GOT3 (cell line): ENCODE data around the gene VAX1.
"Not testable (repeated sequence)": the region's sequence is repeated elsewhere in the genome, so short reads cannot be mapped to it uniquely, and the experiment has no call there.

Experiments used
- DNase-seq: peaks from one replicate; lab custom pipeline; 2025; ENCODE audit warnings: mixed read lengths; lab: John Stamatoyannopoulos, UW

VAX1 gene

DNA sequence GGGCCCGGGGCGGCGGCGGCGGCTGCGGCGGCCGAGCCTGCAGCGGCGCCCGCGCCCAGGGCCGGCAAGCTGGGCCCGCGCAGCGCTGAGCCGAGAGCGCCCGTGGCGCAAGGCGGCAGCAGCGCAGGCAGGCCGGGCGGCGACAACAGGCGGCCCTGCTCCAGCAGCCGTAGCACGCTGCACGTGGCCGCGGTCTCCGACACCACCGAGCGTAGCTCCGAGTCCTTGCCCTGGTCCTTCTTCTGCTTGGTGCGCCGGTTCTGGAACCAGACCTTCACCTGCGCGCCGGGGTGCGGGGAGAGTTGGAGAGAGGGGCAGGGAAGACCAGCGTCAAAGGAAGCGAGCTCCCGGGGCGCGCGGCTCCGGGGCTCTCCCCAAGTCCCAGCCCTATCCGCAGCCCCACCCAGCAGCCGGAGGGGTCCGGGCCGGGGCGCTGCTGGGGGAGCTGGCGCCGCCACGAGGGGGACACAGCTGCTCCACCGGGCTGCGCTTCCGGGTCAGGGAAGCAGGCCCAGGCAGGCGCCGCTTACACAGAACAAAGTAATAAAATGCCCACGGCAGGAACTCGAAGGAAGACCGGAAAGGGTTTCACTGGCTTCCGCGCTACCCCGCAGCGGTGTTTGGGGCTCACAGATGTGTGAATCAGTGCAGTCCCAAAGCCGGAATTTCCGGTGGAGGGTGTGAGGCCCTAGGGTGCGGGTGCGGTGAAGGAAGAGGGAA is 3.6 kb downstream of the VAX1 start:
- no peak for DNase-seq

DNA sequence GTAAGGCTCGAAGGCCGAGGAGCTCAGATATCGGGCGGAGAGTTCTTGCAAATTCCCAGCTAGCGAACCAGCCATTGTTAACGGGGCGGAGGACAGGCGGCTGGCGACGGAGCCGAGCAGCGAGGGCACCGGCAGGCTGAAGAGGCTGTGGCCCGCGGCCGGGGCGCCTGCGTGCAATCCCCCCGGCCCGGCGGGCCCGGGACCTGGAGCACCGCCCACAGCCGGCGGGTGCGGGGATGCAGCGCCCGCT is 4.1 kb downstream of the VAX1 start:
- no peak for DNase-seq

DNA sequence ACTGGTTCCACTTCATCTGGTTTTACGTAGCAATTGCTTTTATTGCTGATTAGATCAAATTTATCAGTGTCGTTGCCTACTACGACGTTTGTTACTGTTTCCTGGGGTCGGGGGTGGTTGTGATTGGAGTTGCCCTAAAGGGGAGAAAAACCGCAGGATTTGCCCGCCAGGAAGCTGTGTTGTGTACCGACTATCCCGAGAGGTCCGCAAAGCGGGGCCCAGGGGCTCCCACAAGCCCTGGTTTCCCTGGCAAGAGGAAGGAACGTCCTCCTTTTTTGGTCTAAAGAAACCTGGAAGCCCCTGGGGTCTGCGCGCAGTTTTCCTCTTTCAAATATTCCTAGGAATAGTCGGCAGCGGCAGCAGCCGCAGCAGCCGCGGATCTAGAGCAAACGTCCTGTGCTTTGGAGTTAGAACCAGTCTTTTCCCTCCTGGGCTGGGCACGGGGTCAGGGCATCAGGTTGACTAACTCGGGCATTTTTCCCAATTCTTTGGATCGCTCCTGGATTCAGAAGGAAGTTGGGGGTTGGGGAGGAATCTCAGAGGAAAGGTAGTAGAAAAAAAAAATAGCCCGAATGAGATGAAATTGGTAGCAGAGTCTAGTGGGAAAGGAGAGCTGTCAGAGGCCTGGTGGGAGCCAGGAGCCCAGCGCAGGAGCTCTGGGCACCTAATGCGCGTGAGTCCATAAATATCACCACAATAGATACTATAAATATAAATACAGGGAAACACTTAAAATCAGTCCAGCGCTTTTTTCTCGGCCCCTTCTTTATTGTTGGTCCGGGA is 4.6 kb downstream of the VAX1 start:
- DNase-seq = no peak

DNA sequence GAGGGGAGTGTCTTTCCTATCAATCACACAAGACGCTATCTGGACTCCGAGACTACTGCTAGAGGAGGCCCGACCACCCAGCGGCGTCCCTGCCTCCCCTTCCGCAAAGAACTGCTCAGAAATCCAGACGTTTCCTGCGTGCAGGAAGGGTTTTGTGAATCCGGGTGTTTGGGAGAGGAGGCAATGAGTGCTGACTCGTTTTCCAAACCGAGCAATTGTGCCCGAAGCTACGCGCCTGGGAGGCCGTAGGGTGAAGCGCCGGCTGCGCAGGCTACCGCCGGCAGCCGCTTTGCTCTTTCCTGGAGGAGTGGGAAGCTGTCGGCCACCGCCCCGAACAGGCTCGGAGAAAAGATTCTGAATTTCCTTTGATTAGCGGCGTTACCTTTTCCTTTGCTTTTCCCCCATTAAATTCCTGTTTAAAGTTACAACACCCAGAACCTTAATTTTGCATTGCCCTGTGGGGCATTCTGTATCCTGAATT is 5.3 kb downstream of the VAX1 start:
- DNase-seq = no peak

DNA sequence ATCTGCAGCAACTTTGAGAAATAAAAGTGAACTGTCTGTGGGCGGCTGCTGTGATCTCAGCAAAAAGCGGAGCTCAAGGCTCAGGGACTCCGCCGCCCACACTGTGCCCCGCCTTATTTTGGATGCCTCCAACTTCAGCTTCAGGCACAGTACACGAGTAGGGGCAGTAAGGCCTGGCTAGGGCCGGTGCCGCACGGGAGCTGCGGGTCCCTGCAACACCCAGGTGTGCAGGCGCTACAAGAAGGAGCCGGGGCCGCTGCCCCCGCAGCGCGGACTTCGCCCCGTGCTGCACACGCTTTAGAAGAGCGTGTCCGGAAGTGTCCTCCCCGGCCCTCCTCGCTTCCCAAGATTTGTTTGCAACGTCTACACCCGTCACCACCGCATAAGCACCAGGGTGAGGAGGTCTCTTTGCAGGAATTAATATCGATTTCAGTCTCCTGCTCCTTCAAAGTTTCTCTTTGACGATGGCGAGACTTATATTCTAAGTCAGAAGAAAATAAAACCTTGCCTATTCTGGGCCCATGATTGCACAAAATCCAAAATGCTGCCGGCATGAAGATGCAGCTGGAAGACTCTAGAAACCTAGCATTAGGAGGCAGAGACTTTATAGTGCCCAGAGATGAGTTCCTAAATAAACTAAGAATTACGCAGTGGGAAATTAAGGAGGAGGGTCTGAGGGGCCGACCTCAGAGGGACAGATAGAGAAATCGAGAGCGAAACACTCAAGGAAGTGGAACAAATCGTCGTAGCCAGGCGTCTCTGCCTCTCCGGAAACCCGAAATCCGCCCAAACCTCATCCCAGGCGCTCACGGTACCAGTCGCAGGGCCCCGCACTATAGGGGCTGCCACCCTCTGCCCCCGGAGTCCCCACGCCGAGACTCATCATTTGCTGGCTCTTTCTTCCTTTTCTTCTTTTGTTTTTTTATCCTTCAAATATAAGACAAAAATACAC is 6.4 kb downstream of the VAX1 start:
- no peak for DNase-seq

DNA sequence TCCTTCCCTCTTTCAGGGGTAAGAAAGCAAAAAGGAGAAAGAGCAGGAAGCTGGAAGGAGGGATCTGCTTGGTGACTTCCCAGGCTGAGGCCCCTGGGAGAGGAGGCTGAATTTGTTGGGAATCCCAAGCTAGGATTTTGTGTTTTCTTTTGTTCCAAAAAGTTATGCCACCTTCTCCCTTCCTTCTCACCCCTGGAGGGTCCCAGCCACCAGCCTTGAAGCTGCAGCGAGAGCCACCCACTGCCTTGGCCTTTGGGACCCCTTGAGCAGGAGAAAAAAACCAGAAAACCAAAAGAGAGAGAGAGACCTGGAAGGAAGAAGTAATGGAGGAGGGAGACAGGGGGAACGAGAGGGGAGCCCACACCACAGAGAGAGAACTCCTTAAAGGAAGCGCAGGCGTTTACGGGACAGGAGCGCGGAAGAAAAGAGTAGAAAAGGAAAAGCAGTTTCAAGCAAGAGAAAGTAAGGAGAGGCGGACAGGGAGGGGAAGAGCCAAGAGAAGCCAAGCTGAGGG is 7.2 kb downstream of the VAX1 start:
- DNase-seq = no peak

DNA sequence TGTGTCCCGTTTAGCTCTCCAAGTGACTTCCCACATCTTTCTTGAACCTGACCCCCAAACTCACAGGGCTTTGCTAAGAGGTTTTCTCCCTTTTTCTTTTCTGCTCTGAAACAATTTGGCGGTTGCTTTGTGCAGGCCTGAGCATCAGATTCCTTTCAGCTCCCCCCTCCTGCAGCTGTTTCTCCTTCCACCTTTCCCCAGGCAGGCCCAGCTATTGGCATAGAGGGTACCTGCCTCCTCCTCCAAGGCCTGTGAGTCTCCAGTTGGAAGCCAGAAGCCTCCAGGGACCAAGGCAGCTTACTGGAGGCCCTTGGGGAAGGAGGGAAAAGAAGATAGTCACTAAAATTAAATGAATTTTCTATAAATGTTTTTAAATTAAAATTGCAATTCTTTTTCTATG is 7.7 kb downstream of the VAX1 start:
- DNase-seq = no peak

DNA sequence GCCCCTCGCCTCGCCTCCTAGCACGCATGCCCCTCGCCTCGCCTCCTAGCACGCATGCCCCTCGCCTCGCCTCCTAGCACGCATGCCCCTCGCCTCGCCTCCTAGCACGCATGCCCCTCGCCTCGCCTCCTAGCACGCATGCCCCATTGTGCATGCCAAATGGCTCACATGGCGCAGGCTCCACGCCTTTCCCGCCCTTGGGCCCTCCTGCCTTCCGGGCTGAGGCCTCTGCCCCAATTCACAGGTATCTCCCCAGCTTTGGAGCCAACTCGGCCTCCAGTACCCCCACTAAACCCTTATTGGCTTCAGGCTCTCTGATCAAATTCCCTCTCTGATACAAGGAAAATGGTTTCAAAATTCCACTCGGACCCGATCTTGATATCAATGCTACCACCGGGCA is 11.4 kb downstream of the VAX1 start:
- not testable (repeated sequence) for DNase-seq

DNA sequence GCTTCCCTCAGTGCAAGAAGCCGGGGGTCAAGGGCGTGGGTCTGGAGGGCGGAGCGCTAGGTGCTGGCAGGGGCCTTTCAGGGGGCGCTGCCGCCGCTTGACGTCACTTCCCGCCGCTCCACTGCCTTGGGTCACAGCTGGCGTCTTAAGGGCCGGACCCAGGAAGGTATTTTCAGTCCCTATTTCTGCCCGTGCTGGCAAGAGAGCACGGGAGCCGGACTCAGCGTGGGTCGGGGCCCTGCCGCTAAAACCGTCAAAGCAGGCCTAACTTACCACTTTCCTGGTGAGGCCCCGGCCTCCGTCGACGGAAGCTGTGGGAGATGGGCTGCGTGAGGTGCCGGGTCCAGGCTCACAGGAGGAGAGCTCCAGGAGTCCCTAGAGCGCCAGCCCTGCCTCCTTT is 12.0 kb downstream of the VAX1 start:
- no peak for DNase-seq

DNA sequence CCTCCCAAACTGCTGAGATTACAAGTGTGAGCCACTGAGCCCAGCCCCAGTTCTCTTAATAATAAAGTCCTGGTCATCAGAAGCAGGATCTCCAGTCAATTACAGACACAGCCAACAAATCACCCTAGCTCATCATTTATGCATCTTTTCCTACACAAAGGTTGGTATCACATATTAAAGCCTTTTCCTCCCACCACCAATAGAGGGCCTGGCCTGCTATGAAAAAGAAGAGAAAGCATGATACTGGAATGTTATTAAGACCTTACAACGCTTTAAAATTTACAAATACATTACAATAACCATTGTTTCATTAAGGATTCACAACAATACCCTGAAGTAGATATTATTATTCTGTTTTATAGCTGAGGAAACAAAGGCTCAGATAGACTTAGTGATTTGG is 25.9 kb downstream of the VAX1 start:
- no peak for DNase-seq

DNA sequence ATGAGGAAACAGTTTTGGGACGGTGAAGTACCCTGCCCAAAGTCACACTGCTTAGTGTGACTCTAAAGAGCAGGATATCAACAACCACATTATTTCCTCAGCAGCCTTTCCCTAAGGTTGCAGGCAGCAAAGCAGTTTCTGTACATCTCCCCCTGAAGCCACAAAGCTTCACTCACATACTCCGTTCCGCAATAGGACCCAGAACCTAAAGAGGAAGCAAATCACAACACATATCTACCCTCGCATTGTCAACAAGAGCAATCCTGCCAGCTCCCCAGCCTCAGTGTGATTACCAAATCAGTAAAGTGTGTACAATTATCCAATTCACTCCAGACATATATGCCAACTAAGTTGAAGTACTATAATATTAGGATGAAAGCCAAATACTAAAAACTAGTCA is 30.8 kb downstream of the VAX1 start:
- DNase-seq = no peak

DNA sequence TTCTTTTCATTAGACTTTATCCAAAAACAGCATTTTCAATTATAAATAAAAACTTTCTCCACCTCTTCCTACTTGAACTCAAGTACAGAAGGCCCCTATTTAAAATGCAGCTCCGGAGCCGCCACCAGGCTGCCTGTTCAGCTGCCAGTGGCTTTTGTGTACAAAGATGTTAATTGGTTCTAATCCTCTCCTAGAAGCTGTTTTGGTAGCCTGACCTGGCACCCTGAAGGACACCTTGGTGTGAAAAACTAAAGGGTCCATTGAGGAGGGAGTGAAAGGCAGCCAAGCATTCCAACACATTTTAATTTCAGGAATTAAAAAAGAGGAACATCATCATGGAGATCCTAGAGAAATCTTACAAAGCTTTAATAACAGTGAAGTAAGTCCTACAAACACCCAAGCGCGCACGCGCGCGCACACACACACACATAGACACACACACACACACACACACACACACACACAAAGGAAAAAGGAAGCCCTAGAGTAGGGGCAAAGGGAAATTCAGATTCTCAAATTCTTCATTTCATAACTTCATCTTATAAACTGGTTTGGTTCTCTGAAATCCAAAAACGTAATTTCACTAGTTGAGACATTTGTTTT is 41.4 kb downstream of the VAX1 start:
- DNase-seq = no peak

DNA sequence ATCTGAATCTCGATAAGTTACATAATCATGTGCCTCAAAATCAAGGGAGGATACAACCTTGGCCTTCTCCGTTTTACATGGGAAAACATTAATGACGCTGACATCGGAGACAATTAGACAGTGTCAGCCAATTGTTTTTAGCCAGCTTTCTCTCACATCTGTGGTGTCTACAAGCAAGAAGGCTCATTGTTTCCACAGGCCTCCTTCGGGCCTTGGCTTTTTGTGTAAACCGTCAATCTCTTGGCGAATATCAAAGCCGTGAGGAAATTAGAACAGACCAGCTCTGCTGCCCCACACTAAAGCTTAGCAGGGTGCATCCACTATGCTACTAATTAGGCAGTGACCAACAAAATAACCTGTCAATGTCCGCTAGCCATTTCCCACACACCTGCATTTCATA is 43.2 kb downstream of the VAX1 start:
- DNase-seq = no peak

DNA sequence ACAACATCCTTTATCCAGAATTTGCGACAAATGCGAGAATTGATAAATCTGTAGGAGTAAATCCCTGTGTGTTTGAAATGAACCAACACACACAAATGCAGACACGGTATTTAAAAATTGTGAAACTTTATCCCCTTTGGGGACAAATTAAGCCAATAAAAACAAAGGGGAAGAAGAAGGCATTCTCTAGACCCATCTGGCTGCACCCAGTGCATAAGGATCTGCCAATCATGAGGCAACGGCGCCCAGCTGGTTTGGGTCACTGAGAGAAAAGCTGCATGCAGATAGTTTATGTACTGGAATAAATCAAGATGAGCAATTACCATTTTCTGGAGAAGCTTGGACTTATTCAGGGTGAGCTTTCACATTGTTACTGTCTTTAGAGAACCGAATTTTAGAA is 45.7 kb downstream of the VAX1 start:
- DNase-seq = no peak

DNA sequence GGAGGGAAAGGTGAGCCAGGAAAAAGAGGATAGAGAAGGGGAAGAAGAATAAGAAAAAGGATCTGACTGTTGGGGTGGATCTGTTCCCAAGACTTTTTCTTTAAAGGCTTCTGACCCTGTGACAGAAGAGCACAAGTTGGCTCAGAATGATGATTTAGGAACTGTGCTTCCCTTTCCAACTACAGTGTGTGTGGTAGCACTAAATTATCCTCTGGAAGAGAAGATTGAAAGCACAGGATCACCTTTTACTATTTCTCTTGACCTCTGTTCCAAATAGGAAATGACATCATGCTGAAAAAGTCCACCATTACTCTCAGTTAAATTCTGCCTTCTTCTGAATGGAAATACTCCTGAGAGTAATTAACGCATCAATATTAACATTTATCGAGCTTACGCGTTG is 47.2 kb downstream of the VAX1 start:
- DNase-seq = no peak

DNA sequence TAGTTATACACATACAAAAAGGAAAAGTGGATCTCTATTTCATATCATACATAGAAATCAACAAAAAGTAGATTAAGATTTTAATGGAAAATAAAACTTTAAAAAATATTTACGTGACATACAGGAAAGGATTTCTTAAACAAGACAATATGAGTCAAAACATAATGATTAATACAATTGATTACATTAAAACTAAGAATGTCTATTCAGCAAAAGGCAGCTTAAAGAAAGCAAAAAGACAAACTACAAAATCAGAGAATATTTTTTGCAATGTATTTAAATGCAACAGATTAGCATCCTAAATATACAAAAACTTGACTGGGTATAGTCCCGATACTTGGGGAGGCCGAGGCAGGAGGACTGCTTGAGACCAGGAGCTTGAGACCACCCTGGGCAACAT is 50.5 kb downstream of the VAX1 start:
- DNase-seq = no peak

DNA sequence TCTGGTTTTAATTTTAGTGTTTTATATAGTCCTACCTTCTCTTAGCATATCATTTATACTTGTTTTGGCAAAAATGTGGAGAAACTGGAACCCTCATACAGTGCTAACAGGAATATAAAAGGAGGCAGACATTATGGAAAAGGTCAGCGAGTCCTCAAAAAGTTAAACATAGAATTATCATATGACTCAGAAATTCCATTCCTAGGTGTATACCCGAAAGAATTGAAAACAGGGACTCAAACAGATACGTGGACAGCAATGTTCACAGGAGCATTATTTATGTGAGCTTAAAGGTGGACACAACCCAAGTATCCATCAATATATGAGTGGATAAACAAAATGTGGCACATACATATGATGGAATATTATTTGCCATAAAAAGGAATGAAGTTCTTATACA is 51.5 kb downstream of the VAX1 start:
- no peak for DNase-seq

DNA sequence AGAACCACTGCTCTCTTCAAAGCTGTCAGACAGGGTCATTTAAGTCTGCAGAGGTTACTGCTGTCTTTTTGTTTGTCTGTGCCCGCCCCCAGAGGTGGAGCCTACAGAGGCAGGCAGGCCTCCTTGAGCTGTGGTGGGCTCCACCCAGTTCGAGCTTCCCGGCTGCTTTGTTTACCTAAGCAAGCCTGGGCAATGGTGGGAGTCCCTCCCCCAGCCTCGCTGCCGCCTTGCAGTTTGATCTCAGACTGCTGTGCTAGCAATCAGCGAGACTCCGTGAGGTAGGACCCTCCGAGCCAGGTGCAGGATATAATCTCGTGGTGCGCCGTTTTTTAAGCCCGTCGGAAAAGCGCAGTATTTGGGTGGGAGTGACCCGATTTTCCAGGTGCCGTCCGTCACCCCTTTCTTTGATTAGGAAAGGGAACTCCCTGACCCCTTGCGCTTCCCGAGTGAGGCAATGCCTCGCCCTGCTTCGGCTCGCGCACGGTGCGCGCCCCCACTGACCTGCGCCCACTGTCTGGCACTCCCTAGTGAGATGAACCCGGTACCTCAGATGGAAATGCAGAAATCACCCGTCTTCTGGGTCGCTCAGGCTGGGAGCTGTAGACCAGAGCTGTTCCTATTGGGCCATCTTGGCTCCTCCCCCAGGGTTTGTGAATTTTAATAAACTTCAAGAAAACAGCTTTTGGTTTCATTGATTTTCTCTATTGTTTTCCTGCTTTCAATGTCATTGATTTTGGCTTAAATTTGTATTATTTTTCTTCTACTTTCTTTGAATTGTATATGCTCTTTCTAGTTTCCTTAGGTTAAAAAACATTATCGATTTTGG is 53.4 kb downstream of the VAX1 start:
- not testable (repeated sequence) for DNase-seq
